Hepatocyte (in vitro differentiated cells): Measurements from ENCODE around the gene ANKRD44.

Experiments
- CTCF ChIP-seq: fragments of 200-600 bp; sonication (generic); IDR thresholded peaks from 2 replicates; pipeline ENCODE4 v1.5.1; 2016; ENCODE audit warnings: antibody characterized with exemption, mild to moderate bottlenecking; ENCODE audit not compliant: poor library complexity
- EZH2 ChIP-seq: fragments of 200-600 bp; sonication (generic); IDR thresholded peaks from 2 replicates; pipeline ENCODE4 v1.6.1; 2016; ENCODE audit warnings: antibody characterized with exemption, mild to moderate bottlenecking, borderline replicate concordance
- EZH2phosphoT487 ChIP-seq: fragments of 200-600 bp; sonication (generic); IDR thresholded peaks from one replicate; pipeline ENCODE4 v1.6.1; 2018; ENCODE audit warnings: antibody characterized with exemption, mild to moderate bottlenecking, low read depth, moderate library complexity; ENCODE audit not compliant: unreplicated experiment, severe bottlenecking

- TF ChIP-seq CTCF (no peak), EZH2 (no peak), EZH2phosphoT487 (no peak)
Measured at GRCh38 chr2:197077336-197077735, 233.2 kb downstream of the ANKRD44 start.
